H1 (cell line): ENCODE measurements around the gene CFAP61. TPM values are rescaled to one million over a fixed set of nuclear protein-coding genes. Genes with fewer than 3 reads are reported as not detected.

ENCODE experiments used
- CTCF ChIA-PET: fragments of 300-600 bp; sonication (Branson Sonifier 250); formaldehyde crosslinking; loops from one replicate; lab custom pipeline; 2021; ENCODE audit not compliant: partially characterized antibody; lab: Charles Lee
- POLR2A ChIA-PET: fragments of 300-600 bp; sonication (Branson Sonifier 250); formaldehyde crosslinking; loops from one replicate; lab custom pipeline; 2021; ENCODE audit warnings: inconsistent platforms; ENCODE audit not compliant: partially characterized antibody; lab: Charles Lee
- DNase-seq, 2 experiments: peaks; one replicate each; pipeline versions ENCODE4 v3.0.0 to v3.0.0-alpha.2; 2010 to 2022; ENCODE audit warnings: low spot score in 2 of 2, low read depth in 1 of 2, mixed read lengths in 1 of 2
- FAIRE-seq: peaks from 2 replicates; lab custom pipeline; 2011; peaks lifted over from hg19 to GRCh38; lab: Jason Lieb, UNC
- H2AFZ ChIP-seq: 2 replicates; pipeline ENCODE4 v1.8.1; 2012; ENCODE audit warnings: low read length, inconsistent platforms
- H2AK5ac ChIP-seq: 2 replicates; pipeline ENCODE4 v1.6.1; 2013; ENCODE audit warnings: low read depth, low read length
- H2BK120ac ChIP-seq: replicated peaks from 2 replicates; pipeline ENCODE3; 2013; ENCODE audit warnings: low read depth, low read length, inconsistent platforms
- H2BK12ac ChIP-seq: 2 replicates; pipeline ENCODE4 v1.6.1; 2013; ENCODE audit warnings: low read depth, low read length
- H2BK15ac ChIP-seq: 2 replicates; pipeline ENCODE4 v1.6.1; 2013; ENCODE audit warnings: low read length
- H2BK20ac ChIP-seq: 2 replicates; pipeline ENCODE4 v1.6.1; 2013; ENCODE audit warnings: low read length
- H2BK5ac ChIP-seq: 2 replicates; pipeline ENCODE4 v1.6.1; 2013; ENCODE audit warnings: low read depth, low read length
- H3K14ac ChIP-seq: 2 replicates; pipeline ENCODE4 v1.6.1; 2013; ENCODE audit warnings: inconsistent platforms; ENCODE audit not compliant: insufficient read length
- H3K18ac ChIP-seq: 2 replicates; pipeline ENCODE4 v1.6.1; 2013; ENCODE audit warnings: low read length; ENCODE audit errors: extremely low read depth
- H3K23ac ChIP-seq: 2 replicates; pipeline ENCODE4 v1.6.1; 2013; ENCODE audit warnings: inconsistent platforms; ENCODE audit not compliant: insufficient read length
- H3K23me2 ChIP-seq: 2 replicates; pipeline ENCODE4 v1.6.1; 2013; ENCODE audit warnings: low read depth, low read length
- H3K27ac ChIP-seq: 2 replicates; pipeline ENCODE4 v1.6.1; 2011; ENCODE audit warnings: low read depth, low read length, inconsistent platforms
- H3K27me3 ChIP-seq, 4 experiments: replicated peaks in 1 of 4; 1 replicate in 1 of 4; 2 replicates in 3 of 4; pipeline versions ENCODE4 v1.6.1 to v1.8.1; 2011 to 2013; ENCODE audit warnings: low read length in 3 of 4, mild to moderate bottlenecking in 3 of 4, inconsistent platforms in 2 of 4, mixed read lengths in 2 of 4, moderate library complexity in 1 of 4; ENCODE audit not compliant: control insufficient read depth in 3 of 4, insufficient read depth in 3 of 4; ENCODE audit errors: extremely low read depth in 1 of 4
- H3K36me3 ChIP-seq, 4 experiments: 2 replicates each; pipeline versions ENCODE4 v1.6.1 to v1.8.1; 2011 to 2013; ENCODE audit warnings: mild to moderate bottlenecking in 4 of 4, low read length in 3 of 4, moderate library complexity in 2 of 4, control low read depth in 1 of 4, inconsistent platforms in 1 of 4; ENCODE audit not compliant: insufficient read depth in 4 of 4, control insufficient read depth in 2 of 4
- H3K4ac ChIP-seq: replicated peaks from 2 replicates; pipeline ENCODE3; 2013; ENCODE audit warnings: low read length, low read depth, mixed read lengths, inconsistent platforms; ENCODE audit not compliant: insufficient read length
- H3K4me1 ChIP-seq, 4 experiments: replicated peaks in 1 of 4; 1 replicate in 1 of 4; 2 replicates in 3 of 4; pipeline versions ENCODE4 v1.6.1 to v1.8.1; 2011 to 2013; ENCODE audit warnings: low read length in 3 of 4, inconsistent platforms in 2 of 4, mixed read lengths in 1 of 4; ENCODE audit not compliant: insufficient read depth in 4 of 4, control insufficient read depth in 3 of 4
- H3K4me2 ChIP-seq, 2 experiments: 2 replicates each; pipeline versions ENCODE4 v1.6.1 to v1.8.1; 2011 to 2013; ENCODE audit warnings: low read depth in 2 of 2, low read length in 2 of 2, control low read depth in 1 of 2, inconsistent platforms in 1 of 2, mild to moderate bottlenecking in 1 of 2; ENCODE audit not compliant: insufficient read depth in 1 of 2
- H3K4me3 ChIP-seq, 4 experiments: fragments of 200-600, 300-600 bp in 1 of 4; sonication (generic), shearing (Covaris generic), sonication (Bioruptor Twin) in 1 of 4; 2 replicates each; pipeline versions ENCODE4 v1.5.1 to v1.8.1; 2011 to 2016; ENCODE audit warnings: low read length in 4 of 4, low read depth in 3 of 4, control low read depth in 2 of 4, inconsistent platforms in 2 of 4, mild to moderate bottlenecking in 2 of 4, mixed read lengths in 1 of 4, moderate library complexity in 1 of 4; ENCODE audit not compliant: insufficient read depth in 2 of 4; ENCODE audit errors: extremely low read depth in 1 of 4
- H3K56ac ChIP-seq: replicated peaks from 2 replicates; pipeline ENCODE3; 2013; ENCODE audit warnings: low read depth, mild to moderate bottlenecking, mixed read lengths, low read length, inconsistent platforms; ENCODE audit not compliant: insufficient read length
- H3K79me1 ChIP-seq: 2 replicates; pipeline ENCODE4 v1.6.1; 2013; ENCODE audit warnings: low read depth, low read length, control low read depth
- H3K79me2 ChIP-seq, 2 experiments: 2 replicates each; pipeline versions ENCODE4 v1.6.1 to v1.8.1; 2012 to 2013; ENCODE audit warnings: low read length in 2 of 2, mild to moderate bottlenecking in 2 of 2, inconsistent platforms in 1 of 2; ENCODE audit not compliant: insufficient read depth in 2 of 2, control insufficient read depth in 1 of 2
- H3K9ac ChIP-seq, 4 experiments: replicated peaks in 1 of 4; 1 replicate in 1 of 4; 2 replicates in 3 of 4; pipeline versions ENCODE4 v1.6.1 to v1.8.1; 2011 to 2013; ENCODE audit warnings: low read depth in 3 of 4, low read length in 3 of 4, control low read depth in 2 of 4, mild to moderate bottlenecking in 2 of 4, moderate library complexity in 2 of 4, inconsistent platforms in 1 of 4; ENCODE audit errors: extremely low read depth in 1 of 4
- H3K9me3 ChIP-seq, 2 experiments: 2 replicates each; pipeline versions ENCODE4 v1.6.1 to v1.8.1; 2012 to 2013; ENCODE audit warnings: mild to moderate bottlenecking in 2 of 2, moderate library complexity in 2 of 2, control low read depth in 1 of 2, inconsistent platforms in 1 of 2, low read depth in 1 of 2, low read length in 1 of 2, mixed read lengths in 1 of 2; ENCODE audit not compliant: insufficient read depth in 2 of 2
- H4K20me1 ChIP-seq, 2 experiments: replicated peaks in 1 of 2; 2 replicates each; pipeline versions ENCODE3 to v1.8.1; 2011 to 2013; ENCODE audit warnings: inconsistent platforms in 2 of 2, low read length in 2 of 2, mild to moderate bottlenecking in 1 of 2; ENCODE audit not compliant: insufficient read depth in 2 of 2, control insufficient read depth in 1 of 2
- H4K5ac ChIP-seq: 2 replicates; pipeline ENCODE4 v1.6.1; 2013; ENCODE audit warnings: low read length, low read depth, mixed read lengths, inconsistent platforms; ENCODE audit not compliant: insufficient read length
- H4K8ac ChIP-seq: 2 replicates; pipeline ENCODE4 v1.8.0; 2013; ENCODE audit warnings: mild to moderate bottlenecking, moderate library complexity, low read length, inconsistent platforms; ENCODE audit not compliant: insufficient read depth; ENCODE audit errors: extremely low read depth
- H4K91ac ChIP-seq: replicated peaks from 2 replicates; pipeline ENCODE3; 2013; ENCODE audit warnings: low read length, mixed read lengths, inconsistent platforms; ENCODE audit not compliant: insufficient read length
- BACH1 ChIP-seq: IDR thresholded peaks from 2 replicates; pipeline ENCODE4 v1.6.1; 2012; ENCODE audit warnings: low read length, improper control_type of control experiment
- EGR1 ChIP-seq: IDR thresholded peaks from 2 replicates; pipeline ENCODE4 v1.6.1; 2011; ENCODE audit warnings: low read depth, low read length, borderline replicate concordance
- KDM1A ChIP-seq: fragments of 200-600, 300-600 bp; sonication (generic); IDR thresholded peaks from 2 replicates; pipeline ENCODE4 v1.7.1; 2016; ENCODE audit warnings: mild to moderate bottlenecking, low read length, borderline replicate concordance
- SRF ChIP-seq: IDR thresholded peaks from 2 replicates; pipeline ENCODE4 v1.6.1; 2011; ENCODE audit warnings: mild to moderate bottlenecking, low read depth, low read length, moderate library complexity
- WGBS, 2 experiments: shearing (Covaris generic) in 1 of 2; methylation state at CpG; one replicate each; pipeline versions ENCODE4 v1.1.6 to v1.1.7; 2013 to 2015; ENCODE audit warnings: low lambda C conversion rate in 2 of 2, mixed read lengths in 2 of 2, inconsistent platforms in 1 of 2, low coverage in 1 of 2, missing lambda C conversion rate in 1 of 2; ENCODE audit not compliant: insufficient replicate concordance in 2 of 2, insufficient coverage in 1 of 2, insufficient read length in 1 of 2; ENCODE audit errors: extremely low coverage in 1 of 2, missing lambda C conversion rate in 1 of 2; 5-methylcytosine and 5-hydroxymethylcytosine counted together
- polyA plus RNA-seq, 7 experiments: library from polyadenylated mRNA; depleted of rRNA in 3 of 7; stranded (reverse) in 5 of 7; unstranded in 2 of 7; fragments of >200 nt in 5 of 7; fragments of 200-250 nt in 2 of 7; gene quantifications; 1 replicate in 5 of 7; 2 replicates in 1 of 7; 4 replicates in 1 of 7; pipeline versions ENCODE4 v1.2.1 to v1.2.3, GENCODE V29; 2011 to 2013; ENCODE audit warnings: missing spikeins in 2 of 7, mixed read lengths in 2 of 7
- total RNA-seq: library from RNA; stranded (reverse); fragmentation: NEBNext Ultra II Directional; extraction: Animal tissue kit (Norgen Biotek cat#: 25700); gene quantifications from 2 replicates; pipeline ENCODE4 v1.2.1, GENCODE V29; 2021

CFAP61 gene
- total and polyA plus RNA-seq, 2 of the 8 experiments (the other 6 are each of a cell fraction or from before 2014, with no cell fraction given), result 0.29 to 0.61 TPM

- POLR2A ChIA-PET, result no interaction called here
- Histone ChIP-seq H2AFZ (no peak overlapping the region), H3K56ac (no peak overlapping the region), H3K79me1 (no peaks in the 10 kb centered on the region), H3K4me2 (no peak overlapping the region), H2BK5ac (no peak overlapping the region), H2BK15ac (peak overlapping the region; percentile 51; the same call in 1 of the 2 replicates), H3K79me2 (no peaks in the 10 kb centered on the region), H2BK12ac (0 out of 2 replicates have a peak overlapping the region, but pooled peaks have one; percentile 41), H3K14ac (no peak overlapping the region), H3K27ac (no peak overlapping the region), H3K27me3 (peaks cover 1 to 27% (median 15%) of the 10 kb centered on the region in 4 experiments), H2BK120ac (no peak overlapping the region), H2BK20ac (0 out of 2 replicates have a peak overlapping the region, but pooled peaks have one; percentile 40), H4K20me1 (no peaks in the 10 kb centered on the region), H3K23me2 (no peaks in the 10 kb centered on the region), H3K4ac (no peak overlapping the region), H4K8ac (no peak overlapping the region), H3K4me1 (peaks cover 9 to 22% (median 14%) of the 10 kb centered on the region in 4 experiments), H2AK5ac (no peak overlapping the region), H3K36me3 (no peaks in the 10 kb centered on the region), H3K18ac (no peak overlapping the region), H4K91ac (no peak overlapping the region), H3K23ac (no peak overlapping the region), H3K9me3 (peaks cover 6 to 7% of the 10 kb centered on the region in 2 experiments), H4K5ac (no peak overlapping the region), H3K4me3 (no peak overlapping the region), H3K9ac (no peak overlapping the region)
- DNase-seq, result no peak
- 82% methylated on average over 8 of the region's 8 CpGs; no CpG with 5 or more reads in 1 of the 2 experiments for WGBS, 2 experiments
- no peak for FAIRE-seq
- CTCF ChIA-PET, result interaction anchor here (0.9 to 1.5 kb wide), 3 partner anchors 31 to 218 kb away, joined by 3 to 5 read pairs (median 3); no protein-coding TSS in a partner anchor
- TF ChIP-seq SRF, result no peak
- TF ChIP-seq EGR1, result no peak
- no peak for TF ChIP-seq BACH1
- no peak for TF ChIP-seq KDM1A
These were observed 323.5 kb downstream of the CFAP61 start for GRCh38 chr20:20375862-20376261.
